Naive thymus-derived CD4-positive, alpha-beta T cell (primary cell): Measurements from ENCODE around the gene PLEKHA8. TPM values are rescaled to one million over a fixed set of nuclear protein-coding genes. Genes with fewer than 3 reads are reported as not detected.

Source experiments
- ATAC-seq: fragments of 150-1000 bp; cut with Tn5 transposase; 2 replicates; pipeline ENCODE4 v1.10.0; 2021; ENCODE audit warnings: mild to moderate bottlenecking, moderate library complexity
- CTCF ChIA-PET: fragments of 350-600 bp; sonication (Branson Sonifier 250); formaldehyde crosslinking; loops from one replicate; lab custom pipeline; 2021; ENCODE audit warnings: antibody characterized with exemption; lab: Charles Lee
- POLR2A ChIA-PET: fragments of 350-600 bp; sonication (Branson Sonifier 250); formaldehyde crosslinking; loops from one replicate; lab custom pipeline; 2021; ENCODE audit warnings: antibody characterized with exemption, inconsistent platforms; lab: Charles Lee
- DNase-seq, 9 donors: peaks; one replicate each; pipeline versions ENCODE4 v3.0.0 to v3.0.0-alpha.2; 2020 to 2022; ENCODE audit warnings: mixed read lengths in 1 of 9
- H3K27ac ChIP-seq: one replicate; pipeline ENCODE4 v1.7.0; 2013; ENCODE audit warnings: mild to moderate bottlenecking, low read depth, low read length, moderate library complexity
- H3K27me3 ChIP-seq, 2 donors: one replicate each; pipeline ENCODE4 v1.7.0; 2013; ENCODE audit warnings: low read length in 2 of 2, mild to moderate bottlenecking in 2 of 2, moderate library complexity in 2 of 2; ENCODE audit not compliant: control insufficient read depth in 2 of 2, insufficient read depth in 2 of 2
- H3K36me3 ChIP-seq, 3 experiments: 1 replicate in 2 of 3; 2 replicates in 1 of 3; pipeline ENCODE4 v1.7.0; 2013; ENCODE audit warnings: low read length in 3 of 3, mild to moderate bottlenecking in 3 of 3, moderate library complexity in 1 of 3; ENCODE audit not compliant: insufficient read depth in 3 of 3, control insufficient read depth in 2 of 3
- H3K4me1 ChIP-seq, 2 donors: one replicate each; pipeline ENCODE4 v1.7.0; 2013; ENCODE audit warnings: low read length in 2 of 2, mild to moderate bottlenecking in 2 of 2, moderate library complexity in 1 of 2; ENCODE audit not compliant: control insufficient read depth in 2 of 2, insufficient read depth in 2 of 2
- H3K4me3 ChIP-seq: 2 replicates; pipeline ENCODE4 v1.7.0; 2013; ENCODE audit warnings: mild to moderate bottlenecking, low read length
- H3K9me3 ChIP-seq, 3 experiments: 1 replicate in 2 of 3; 2 replicates in 1 of 3; pipeline ENCODE4 v1.7.0; 2013; ENCODE audit warnings: low read length in 3 of 3; ENCODE audit not compliant: control insufficient read depth in 2 of 3
- H3K27ac Mint-ChIP-seq, 9 donors: one replicate each; pipeline ENCODE4 v1.8.0; 2020 to 2022; ENCODE audit warnings: mixed read lengths in 9 of 9, mild to moderate bottlenecking in 8 of 9, moderate library complexity in 5 of 9, inconsistent platforms in 2 of 9
- H3K27me3 Mint-ChIP-seq, 5 donors: one replicate each; pipeline ENCODE4 v1.8.0; 2021 to 2022; ENCODE audit warnings: mixed read lengths in 5 of 5, mild to moderate bottlenecking in 1 of 5
- H3K36me3 Mint-ChIP-seq, 5 donors: one replicate each; pipeline ENCODE4 v1.8.0; 2020 to 2022; ENCODE audit warnings: mixed read lengths in 5 of 5, mild to moderate bottlenecking in 3 of 5, inconsistent platforms in 1 of 5
- H3K4me1 Mint-ChIP-seq, 7 donors: one replicate each; pipeline ENCODE4 v1.8.0; 2020 to 2022; ENCODE audit warnings: mixed read lengths in 7 of 7, mild to moderate bottlenecking in 3 of 7, inconsistent platforms in 1 of 7
- H3K4me3 Mint-ChIP-seq, 10 donors: one replicate each; pipeline ENCODE4 v1.8.0; 2020 to 2022; ENCODE audit warnings: mild to moderate bottlenecking in 10 of 10, mixed read lengths in 10 of 10, moderate library complexity in 6 of 10, inconsistent platforms in 2 of 10
- H3K9me3 Mint-ChIP-seq, 11 donors: one replicate each; pipeline ENCODE4 v1.8.0; 2020 to 2022; ENCODE audit warnings: mixed read lengths in 11 of 11, mild to moderate bottlenecking in 4 of 11, inconsistent platforms in 1 of 11, moderate library complexity in 1 of 11
- intact Hi-C, 2 donors: fragments of 100-400 bp; cut with micrococcal nuclease; formaldehyde crosslinking; loops; one replicate each; pipeline ENCODE4 v1.15.1; 2023
- polyA plus RNA-seq, 2 donors: library from polyadenylated mRNA; unstranded; fragments of 300-500 nt; fragmentation: Illumina TruSeq; gene quantifications; one replicate each; pipeline ENCODE4 v1.2.3, GENCODE V29; 2021
- total RNA-seq, 6 experiments: library from RNA in 5 of 6; stranded (reverse) in 5 of 6; gene quantifications; 1 replicate in 5 of 6; 2 replicates in 1 of 6; pipeline ENCODE4 v1.2.3 and lab custom pipeline; 2021 to 2026

PLEKHA8 gene
- total and polyA plus RNA-seq, 7 experiments from 2014 or later: 3.3 to 14.1 (median 8.4) TPM

GRCh38 chr7:30159698-30160143, 131.5 kb downstream of the PLEKHA8 start:
- no peaks in the 10 kb centered on the region for H3K9me3 Mint-ChIP-seq
- no peaks in the 10 kb centered on the region for H3K27me3 ChIP-seq
- DNase-seq (no peak), ATAC-seq (peak; percentile 53)
- no peak overlapping the region for H3K27ac ChIP-seq
- H3K27me3 Mint-ChIP-seq: no peaks in the 10 kb centered on the region
- no peaks in the 10 kb centered on the region for H3K36me3 Mint-ChIP-seq
- peak overlapping the region in 7 of 10 donors; percentile 12 to 56 (median 38) for H3K4me3 Mint-ChIP-seq
- H3K9me3 ChIP-seq: no peaks in the 10 kb centered on the region
- intact Hi-C loops: loop anchor here (2.0 to 5.0 kb wide), 4 partner anchors 25 to 578 kb away; partner anchors contain the start of genes MTURN (in 1 of the 2), NOD1 (in 1 of the 2) and ZNRF2 (in 1 of the 2)
- H3K4me1 ChIP-seq: peaks cover 10 to 42% of the 10 kb centered on the region in 2 donors
- CTCF ChIA-PET: interaction anchor here (1.1 kb wide), 1 partner anchor 11 kb away, joined by 3 read pairs; no protein-coding TSS in a partner anchor
- H3K4me3 ChIP-seq: no peak overlapping the region
- H3K36me3 ChIP-seq: no peaks in the 10 kb centered on the region
- H3K27ac Mint-ChIP-seq: peak overlapping the region in 4 of 9 donors; percentile 3 to 84 (median 44)
- peaks cover 38 to 79% (median 61%) of the 10 kb centered on the region in 7 donors for H3K4me1 Mint-ChIP-seq
- POLR2A ChIA-PET: interaction anchor here (1.2 kb wide), 1 partner anchor 10 kb away, joined by 4 read pairs; no protein-coding TSS in a partner anchor

- Histone ChIP-seq H3K4me3 (no peak overlapping the region), H3K9me3 (no peaks in the 10 kb centered on the region), H3K27ac (no peak overlapping the region), H3K4me1 (peaks cover 10 to 42% of the 10 kb centered on the region in 2 donors), H3K36me3 (no peaks in the 10 kb centered on the region), H3K27me3 (no peaks in the 10 kb centered on the region)
- intact Hi-C loops: loop anchor here in 1 of 2 donors (5.0 kb wide), 2 partner anchors 122 to 317 kb away; partner anchors contain the start of genes NOD1 and ZNRF2
- Mint-ChIP-seq H3K9me3 (no peaks in the 10 kb centered on the region), H3K27me3 (no peaks in the 10 kb centered on the region), H3K36me3 (no peaks in the 10 kb centered on the region), H3K27ac (peak overlapping the region in 4 of 9 donors; percentile 0 to 15 (median 2)), H3K4me1 (peaks cover 38 to 77% (median 61%) of the 10 kb centered on the region in 7 donors), H3K4me3 (no peak overlapping the region)
- ChIA-PET POLR2A (interaction anchor here (1.2 kb wide), 1 partner anchor 11 kb away, joined by 4 read pairs; no protein-coding TSS in a partner anchor), CTCF (no interaction called here)
- no peak for ATAC-seq
- no peak for DNase-seq
These were observed 132.1 kb downstream of the PLEKHA8 start for GRCh38 chr7:30160329-30160728.

- Mint-ChIP-seq H3K36me3 (peaks cover 0 to 4% (median 0%) of the 10 kb centered on the region in 5 donors), H3K27ac (peak overlapping the region; percentile 33 to 90 (median 73)), H3K4me1 (peaks cover 34 to 64% (median 52%) of the 10 kb centered on the region in 7 donors), H3K9me3 (no peaks in the 10 kb centered on the region), H3K27me3 (peaks cover 0 to 3% (median 0%) of the 10 kb centered on the region in 5 donors), H3K4me3 (peak overlapping the region in 9 of 10 donors; percentile 56 to 78 (median 64))
- no peak for ATAC-seq
- CTCF ChIA-PET: no interaction called here
- peaks cover 10 to 29% of the 10 kb centered on the region in 2 donors for H3K4me1 ChIP-seq
- no peaks in the 10 kb centered on the region for H3K27me3 ChIP-seq
- no peaks in the 10 kb centered on the region for H3K9me3 ChIP-seq
- H3K27ac ChIP-seq: no peak overlapping the region
- no peak for DNase-seq
- intact Hi-C loops: loop anchor here (2.0 to 5.0 kb wide), 3 partner anchors 120 to 315 kb away; partner anchors contain the start of genes ZNRF2 (in 2 of the 2) and NOD1 (in 1 of the 2)
- no peak overlapping the region for H3K4me3 ChIP-seq
- H3K36me3 ChIP-seq: no peaks in the 10 kb centered on the region
- POLR2A ChIA-PET: interaction anchor here (1.3 kb wide), 1 partner anchor 27 kb away, joined by 7 read pairs; the partner anchor contains the start of gene MTURN
These were observed 133.9 kb downstream of the PLEKHA8 start for GRCh38 chr7:30162133-30162532.

DNA sequence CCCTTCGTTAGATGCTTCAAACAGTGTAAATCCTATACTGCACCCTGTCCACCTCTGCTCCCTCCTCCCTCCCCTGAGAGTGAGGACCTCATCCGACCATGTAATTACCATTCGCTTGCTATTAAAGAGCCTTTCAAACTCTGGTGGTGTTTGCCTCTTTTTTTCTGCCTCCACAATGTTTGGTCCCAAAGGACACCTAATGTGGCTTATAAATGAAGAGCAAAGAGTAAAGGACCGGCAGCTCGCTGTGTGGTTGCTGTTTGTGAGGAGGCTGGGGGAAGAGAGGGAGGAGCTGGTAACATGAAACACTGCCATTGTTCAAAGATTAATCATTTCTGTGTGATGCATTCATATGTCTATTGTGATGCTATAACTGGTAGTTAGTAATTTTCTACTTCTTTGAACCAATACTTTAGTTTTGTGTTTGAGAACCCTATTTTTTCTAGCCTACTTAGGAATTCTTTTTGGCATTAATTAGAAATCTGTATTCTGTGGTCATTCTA, 134.5 kb downstream of the PLEKHA8 start:
- POLR2A ChIA-PET: interaction anchor here (1.3 kb wide), 1 partner anchor 28 kb away, joined by 7 read pairs; the partner anchor contains the start of gene MTURN
- peak in 4 of 9 donors; percentile 18 to 41 (median 30) for DNase-seq

DNA sequence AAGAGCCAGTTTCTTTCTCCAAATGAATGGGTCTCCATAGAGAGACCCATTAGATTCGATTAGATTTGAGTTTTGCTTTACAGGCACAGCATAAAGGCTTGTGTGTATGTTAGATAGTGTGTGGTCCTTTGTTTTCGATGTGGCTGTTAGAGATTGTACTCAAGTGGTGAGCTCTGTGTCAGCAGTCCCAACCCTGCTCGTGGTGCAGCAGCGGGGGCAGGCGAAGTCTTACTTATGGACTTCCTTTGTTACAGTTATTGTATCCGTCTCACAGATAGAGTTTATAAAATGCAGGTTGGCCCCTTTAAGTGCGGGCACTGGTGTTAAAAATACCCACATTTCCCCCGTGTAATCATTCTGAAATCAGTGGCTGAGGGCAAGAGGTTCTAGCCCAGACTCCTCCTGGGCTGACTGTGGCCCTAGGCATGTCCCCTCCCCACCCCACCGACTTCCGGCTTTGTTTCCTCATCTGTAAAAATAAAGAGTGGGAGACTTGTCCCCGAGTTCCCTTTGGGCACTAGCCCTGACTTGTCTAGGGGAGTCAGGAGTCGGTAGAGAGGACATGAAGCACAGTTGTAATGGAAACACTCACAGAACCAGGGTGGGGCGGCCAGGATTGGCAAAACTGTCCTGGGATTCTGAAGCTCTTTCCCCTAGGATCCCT, 135.2 kb downstream of the PLEKHA8 start:
- H3K4me1 ChIP-seq: peaks cover 10 to 29% of the 10 kb centered on the region in 2 donors
- Mint-ChIP-seq H3K36me3 (peaks cover 0 to 4% (median 0%) of the 10 kb centered on the region in 5 donors), H3K4me3 (peak overlapping the region in 9 of 10 donors; percentile 20 to 67 (median 63)), H3K27me3 (peaks cover 0 to 3% (median 0%) of the 10 kb centered on the region in 5 donors), H3K27ac (peak overlapping the region in 7 of 9 donors; percentile 28 to 90 (median 75)), H3K9me3 (no peaks in the 10 kb centered on the region), H3K4me1 (peaks cover 25 to 53% (median 42%) of the 10 kb centered on the region in 7 donors)
- CTCF ChIA-PET: no interaction called here
- peak; percentile 67 for ATAC-seq
- H3K27ac ChIP-seq: no peak overlapping the region
- H3K27me3 ChIP-seq: no peaks in the 10 kb centered on the region
- no peak for DNase-seq
- POLR2A ChIA-PET: no interaction called here
- intact Hi-C loops: loop anchor here (2.0 to 5.0 kb wide), 3 partner anchors 119 to 314 kb away; partner anchors contain the start of genes ZNRF2 (in 2 of the 2) and NOD1 (in 1 of the 2)
- H3K36me3 ChIP-seq: no peaks in the 10 kb centered on the region
- H3K9me3 ChIP-seq: no peaks in the 10 kb centered on the region
- H3K4me3 ChIP-seq: no peak overlapping the region

More for the DNA sequence above, 134.5 kb downstream of the PLEKHA8 start:
- peak overlapping the region in 9 of 10 donors; percentile 56 to 78 (median 64) for H3K4me3 Mint-ChIP-seq
- CTCF ChIA-PET: no interaction called here
- H3K27ac Mint-ChIP-seq: peak overlapping the region; percentile 33 to 90 (median 73)
- peaks cover 0 to 4% (median 0%) of the 10 kb centered on the region in 5 donors for H3K36me3 Mint-ChIP-seq
- peaks cover 29 to 59% (median 47%) of the 10 kb centered on the region in 7 donors for H3K4me1 Mint-ChIP-seq
- no peak overlapping the region for H3K27ac ChIP-seq
- H3K9me3 Mint-ChIP-seq: no peaks in the 10 kb centered on the region
- H3K36me3 ChIP-seq: no peaks in the 10 kb centered on the region
- H3K27me3 Mint-ChIP-seq: peaks cover 0 to 3% (median 0%) of the 10 kb centered on the region in 5 donors
- intact Hi-C loops: loop anchor here (2.0 to 5.0 kb wide), 3 partner anchors 120 to 315 kb away; partner anchors contain the start of genes ZNRF2 (in 2 of the 2) and NOD1 (in 1 of the 2)
- H3K27me3 ChIP-seq: no peaks in the 10 kb centered on the region
- no peaks in the 10 kb centered on the region for H3K9me3 ChIP-seq
- H3K4me3 ChIP-seq: no peak overlapping the region
- H3K4me1 ChIP-seq: peaks cover 10 to 29% of the 10 kb centered on the region in 2 donors
- ATAC-seq: peak; percentile 51

GRCh38 chr7:30164567-30164966, 136.4 kb downstream of the PLEKHA8 start:
- peaks cover 10 to 20% of the 10 kb centered on the region in 2 donors for H3K4me1 ChIP-seq
- intact Hi-C loops: loop anchor here (1.0 to 5.0 kb wide), 6 partner anchors 118 to 400 kb away; partner anchors contain the start of genes NOD1 (in 1 of the 2) and ZNRF2 (in 1 of the 2)
- H3K4me3 Mint-ChIP-seq: no peak overlapping the region
- H3K4me1 Mint-ChIP-seq: peaks cover 25 to 44% (median 32%) of the 10 kb centered on the region in 7 donors
- CTCF ChIA-PET: no interaction called here
- H3K9me3 ChIP-seq: no peaks in the 10 kb centered on the region
- POLR2A ChIA-PET: interaction anchor here (0.6 kb wide), 1 partner anchor 43 kb away, joined by 3 read pairs; no protein-coding TSS in a partner anchor
- H3K27ac Mint-ChIP-seq: no peak overlapping the region
- H3K9me3 Mint-ChIP-seq: no peaks in the 10 kb centered on the region
- H3K36me3 ChIP-seq: no peaks in the 10 kb centered on the region
- H3K27me3 Mint-ChIP-seq: peaks cover 0 to 3% (median 0%) of the 10 kb centered on the region in 5 donors
- no peak overlapping the region for H3K4me3 ChIP-seq
- no peak overlapping the region for H3K27ac ChIP-seq
- ATAC-seq (peak; percentile 43), DNase-seq (no peak)
- H3K36me3 Mint-ChIP-seq: peaks cover 0 to 4% (median 0%) of the 10 kb centered on the region in 5 donors
- no peaks in the 10 kb centered on the region for H3K27me3 ChIP-seq
